ENCODE measurements around the gene CCDC6.

Gene CCDC6

DNA sequence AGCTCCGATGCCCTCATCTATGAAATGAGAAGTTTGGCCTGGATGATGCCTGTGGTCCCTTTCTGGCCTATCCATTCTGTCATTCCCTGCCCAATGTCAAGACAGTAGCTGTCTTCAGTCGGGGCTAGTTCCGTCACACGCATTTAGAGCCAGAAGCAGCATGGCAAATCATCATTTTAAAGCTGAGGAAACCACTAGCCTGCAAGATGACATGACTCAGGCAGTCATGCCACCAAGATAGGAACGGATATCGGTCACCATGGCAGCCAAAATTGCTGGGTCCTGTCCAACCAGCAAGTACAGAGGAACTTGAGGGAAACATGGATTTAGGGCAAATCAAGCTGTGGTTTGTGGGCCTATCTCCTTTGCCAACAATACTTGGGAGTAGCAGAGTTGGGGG lies 88.6 kb downstream of the CCDC6 start:
- peaks cover 5% of the 10 kb centered on the region; the same call in 1 of the 2 replicates for H3K36me3 ChIP-seq (ENCODE audit: low read length)

DNA sequence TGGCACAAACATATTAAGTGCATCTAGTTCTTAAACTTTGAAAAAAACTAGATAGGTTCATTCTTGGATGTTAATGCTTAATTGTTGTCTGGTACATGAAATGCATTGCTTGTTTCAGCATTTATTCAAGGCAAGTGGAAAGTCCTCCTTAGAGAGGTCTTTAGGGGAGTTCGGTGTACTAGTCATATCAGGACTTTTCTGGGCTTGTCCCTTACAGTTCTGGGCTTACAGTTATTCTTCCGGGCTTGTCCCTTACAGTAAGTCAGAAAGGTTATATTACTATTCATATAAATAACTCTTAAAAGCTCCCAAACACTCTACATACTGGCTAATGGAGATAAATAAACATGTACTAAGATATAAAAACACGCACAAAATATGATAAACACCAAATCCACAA lies 91.5 kb downstream of the CCDC6 start:
- Histone ChIP-seq H3K9ac (ENCODE audit: low read length) (no peak overlapping the region), H3K4me2 (ENCODE audit: low read depth, low read length, poor library complexity, severe bottlenecking) (no peak overlapping the region), H4K20me1 (ENCODE audit: low read depth, low read length) (no peaks in the 10 kb centered on the region), H3K36me3 (ENCODE audit: low read length) (peaks cover 17% of the 10 kb centered on the region), H3F3A (ENCODE audit: insufficient read depth) (no peaks in the 10 kb centered on the region), H3K27ac (ENCODE audit: low read depth, low read length) (no peak overlapping the region), H3K9me3 (ENCODE audit: insufficient read depth, low read length) (no peaks in the 10 kb centered on the region), H3K4me3 (ENCODE audit: insufficient read depth, low read length, poor library complexity, severe bottlenecking) (no peak overlapping the region), H3K9me2 (replicated peaks; ENCODE audit: insufficient read depth, low read length) (no peaks in the 10 kb centered on the region), H3K27me3 (ENCODE audit: low read length) (no peaks in the 10 kb centered on the region), H3K79me2 (ENCODE audit: insufficient read depth, low read length) (peaks cover 20% of the 10 kb centered on the region), H2AFZ (ENCODE audit: low read depth, low read length, severe bottlenecking) (no peak overlapping the region)
- TF ChIP-seq EZH2phosphoT487 (conservative IDR thresholded peaks at IDR 0.05; ENCODE audit: low read length) = no peak
- TF ChIP-seq, protein P1, sequence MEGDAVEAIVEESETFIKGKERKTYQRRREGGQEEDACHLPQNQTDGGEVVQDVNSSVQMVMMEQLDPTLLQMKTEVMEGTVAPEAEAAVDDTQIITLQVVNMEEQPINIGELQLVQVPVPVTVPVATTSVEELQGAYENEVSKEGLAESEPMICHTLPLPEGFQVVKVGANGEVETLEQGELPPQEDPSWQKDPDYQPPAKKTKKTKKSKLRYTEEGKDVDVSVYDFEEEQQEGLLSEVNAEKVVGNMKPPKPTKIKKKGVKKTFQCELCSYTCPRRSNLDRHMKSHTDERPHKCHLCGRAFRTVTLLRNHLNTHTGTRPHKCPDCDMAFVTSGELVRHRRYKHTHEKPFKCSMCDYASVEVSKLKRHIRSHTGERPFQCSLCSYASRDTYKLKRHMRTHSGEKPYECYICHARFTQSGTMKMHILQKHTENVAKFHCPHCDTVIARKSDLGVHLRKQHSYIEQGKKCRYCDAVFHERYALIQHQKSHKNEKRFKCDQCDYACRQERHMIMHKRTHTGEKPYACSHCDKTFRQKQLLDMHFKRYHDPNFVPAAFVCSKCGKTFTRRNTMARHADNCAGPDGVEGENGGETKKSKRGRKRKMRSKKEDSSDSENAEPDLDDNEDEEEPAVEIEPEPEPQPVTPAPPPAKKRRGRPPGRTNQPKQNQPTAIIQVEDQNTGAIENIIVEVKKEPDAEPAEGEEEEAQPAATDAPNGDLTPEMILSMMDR (IDR thresholded peaks at IDR 0.05; ENCODE audit: insufficient read depth, low read length, poor library complexity, severe bottlenecking) = no peak

More for the DNA sequence above, 88.6 kb downstream of the CCDC6 start:
- H3K9me3 ChIP-seq (ENCODE audit: insufficient read depth, low read length) = no peaks in the 10 kb centered on the region
- H3K79me2 ChIP-seq (ENCODE audit: insufficient read depth, low read length) = peaks cover 28% of the 10 kb centered on the region
- H4K20me1 ChIP-seq (ENCODE audit: low read depth, low read length) = no peaks in the 10 kb centered on the region
- H3F3A ChIP-seq (ENCODE audit: insufficient read depth) = no peaks in the 10 kb centered on the region
- H3K9ac ChIP-seq (ENCODE audit: low read length) = no peak overlapping the region
- no peak overlapping the region for H3K4me2 ChIP-seq (ENCODE audit: low read depth, low read length, poor library complexity, severe bottlenecking)
- H3K27ac ChIP-seq (ENCODE audit: low read depth, low read length) = no peak overlapping the region
- H3K27me3 ChIP-seq (ENCODE audit: low read length) = no peaks in the 10 kb centered on the region
- no peaks in the 10 kb centered on the region for H3K9me2 ChIP-seq (replicated peaks; ENCODE audit: insufficient read depth, low read length)
- no peak overlapping the region for H3K4me3 ChIP-seq (ENCODE audit: insufficient read depth, low read length, poor library complexity, severe bottlenecking)
- TF ChIP-seq, protein P1 (IDR thresholded peaks at IDR 0.05; ENCODE audit: insufficient read depth, low read length, poor library complexity, severe bottlenecking) = no peak
- no peak for TF ChIP-seq EZH2phosphoT487 (conservative IDR thresholded peaks at IDR 0.05; ENCODE audit: low read length)
- H2AFZ ChIP-seq (ENCODE audit: low read depth, low read length, severe bottlenecking) = no peak overlapping the region

DNA sequence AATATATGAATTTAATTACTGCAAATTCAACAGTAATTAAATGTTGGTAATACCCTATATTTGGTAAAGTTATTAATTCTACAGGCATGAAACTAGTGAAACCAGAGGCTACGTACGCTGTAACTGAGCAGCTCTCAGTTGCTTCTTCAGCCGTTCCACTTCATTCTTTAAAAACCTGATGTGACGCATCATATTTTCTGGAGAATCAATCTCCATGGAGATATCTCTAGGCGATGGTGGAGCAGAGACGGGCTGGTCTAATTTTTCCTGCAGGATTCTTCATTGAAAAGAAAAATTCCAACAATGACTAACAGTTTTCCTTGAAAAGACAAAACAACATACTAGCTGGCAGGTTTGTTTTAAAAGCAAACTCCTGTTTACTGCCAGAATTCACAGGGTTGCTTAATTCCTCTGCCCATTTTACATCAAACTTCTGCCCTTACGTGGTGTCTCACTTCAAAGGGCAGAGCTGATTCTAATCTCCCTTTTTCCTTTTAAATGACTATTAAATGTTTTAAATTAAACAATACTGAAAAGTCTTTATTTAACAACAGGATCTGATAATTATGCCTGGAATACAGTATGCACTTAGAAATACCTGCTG lies 93.7 kb downstream of the CCDC6 start:
- H3K4me2 ChIP-seq (ENCODE audit: low read depth, low read length, poor library complexity, severe bottlenecking) = no peak overlapping the region
- no peak overlapping the region for H2AFZ ChIP-seq (ENCODE audit: low read depth, low read length, severe bottlenecking)
- H3K4me3 ChIP-seq (ENCODE audit: insufficient read depth, low read length, poor library complexity, severe bottlenecking) = no peak overlapping the region
- no peak for TF ChIP-seq EZH2phosphoT487 (conservative IDR thresholded peaks at IDR 0.05; ENCODE audit: low read length)
- TF ChIP-seq, protein P1 (IDR thresholded peaks at IDR 0.05; ENCODE audit: insufficient read depth, low read length, poor library complexity, severe bottlenecking) = no peak
- H3K9me3 ChIP-seq (ENCODE audit: insufficient read depth, low read length) = no peaks in the 10 kb centered on the region
- no peaks in the 10 kb centered on the region for H4K20me1 ChIP-seq (ENCODE audit: low read depth, low read length)
- no peaks in the 10 kb centered on the region for H3K27me3 ChIP-seq (ENCODE audit: low read length)
- H3F3A ChIP-seq (ENCODE audit: insufficient read depth) = no peaks in the 10 kb centered on the region
- H3K79me2 ChIP-seq (ENCODE audit: insufficient read depth, low read length) = peaks cover 12% of the 10 kb centered on the region; the same call in 1 of the 2 replicates
- H3K27ac ChIP-seq (ENCODE audit: low read depth, low read length) = no peak overlapping the region
- no peaks in the 10 kb centered on the region for H3K9me2 ChIP-seq (replicated peaks; ENCODE audit: insufficient read depth, low read length)
- no peak overlapping the region for H3K9ac ChIP-seq (ENCODE audit: low read length)
- H3K36me3 ChIP-seq (ENCODE audit: low read length) = peaks cover 24% of the 10 kb centered on the region
